Endothelial cell of umbilical vein (primary cell): Measurements from ENCODE around the gene ENTPD7. TPM values are rescaled to one million over a fixed set of nuclear protein-coding genes. Genes with fewer than 3 reads are reported as not detected.

ENCODE experiments used
- BruUV-seq: library from RNA; stranded (reverse); fragments of 400-500 nt; replicated peaks from 2 replicates; lab custom pipeline; 2021; lab: Mats Ljungman, UMichigan
- CTCF ChIA-PET: fragments of 300-600, 350-600 bp; sonication (Branson Sonifier 250); formaldehyde crosslinking; loops from one replicate; lab custom pipeline; 2021; ENCODE audit warnings: antibody characterized with exemption, inconsistent platforms; lab: Charles Lee
- POLR2A ChIA-PET: fragments of 300-600, 350-600 bp; sonication (Branson Sonifier 250); formaldehyde crosslinking; loops from one replicate; lab custom pipeline; 2021; ENCODE audit warnings: antibody characterized with exemption, inconsistent platforms; lab: Charles Lee
- DNase-seq: peaks from one replicate; pipeline ENCODE4 v3.0.0-alpha.2; 2011; ENCODE audit warnings: low read depth, low spot score
- FAIRE-seq: peaks from 2 replicates; lab custom pipeline; 2011; peaks lifted over from hg19 to GRCh38; lab: Jason Lieb, UNC
- H2AFZ ChIP-seq: 2 replicates; pipeline ENCODE4 v1.6.0; 2012; ENCODE audit warnings: low read depth, low read length, control low read depth, inconsistent platforms
- H3K27ac ChIP-seq: 2 replicates; pipeline ENCODE4 v1.5.1; 2011; ENCODE audit warnings: low read depth, mild to moderate bottlenecking, control low read depth, low read length, moderate library complexity; ENCODE audit not compliant: insufficient read depth
- H3K27me3 ChIP-seq, 2 experiments: 2 replicates each; pipeline versions ENCODE4 v1.6.0 to v1.6.1; 2011; ENCODE audit warnings: low read length in 2 of 2, mixed read lengths in 1 of 2; ENCODE audit not compliant: control insufficient read depth in 2 of 2, insufficient read depth in 2 of 2
- H3K36me3 ChIP-seq, 2 experiments: 2 replicates in 1 of 2; 3 replicates in 1 of 2; pipeline ENCODE4 v1.5.1; 2011; ENCODE audit warnings: low read length in 2 of 2, mild to moderate bottlenecking in 1 of 2, moderate library complexity in 1 of 2; ENCODE audit not compliant: control insufficient read depth in 2 of 2, insufficient read depth in 2 of 2; ENCODE audit errors: extremely low read depth in 1 of 2
- H3K4me1 ChIP-seq: 3 replicates; pipeline ENCODE4 v1.5.1; 2011; ENCODE audit warnings: mild to moderate bottlenecking, low read length; ENCODE audit not compliant: control insufficient read depth, insufficient read depth; ENCODE audit errors: extremely low read depth
- H3K4me2 ChIP-seq: 2 replicates; pipeline ENCODE4 v1.6.1; 2011; ENCODE audit warnings: low read length, control low read depth, mixed read lengths; ENCODE audit not compliant: insufficient read depth
- H3K4me3 ChIP-seq, 3 experiments: fragments of 200-600 bp in 1 of 3; sonication (generic), shearing (Covaris generic) in 1 of 3; replicated peaks in 1 of 3; 2 replicates each; pipeline ENCODE4 v1.5.1; 2011 to 2016; ENCODE audit warnings: control low read depth in 3 of 3, low read length in 3 of 3, mild to moderate bottlenecking in 2 of 3, inconsistent platforms in 1 of 3, low read depth in 1 of 3, moderate library complexity in 1 of 3; ENCODE audit not compliant: insufficient read depth in 1 of 3
- H3K79me2 ChIP-seq: 2 replicates; pipeline ENCODE4 v1.6.0; 2012; ENCODE audit warnings: low read length, inconsistent platforms; ENCODE audit not compliant: control insufficient read depth, insufficient read depth
- H3K9ac ChIP-seq: replicated peaks from 2 replicates; pipeline ENCODE3; 2011; ENCODE audit warnings: low read length, control low read depth; ENCODE audit not compliant: insufficient read depth; ENCODE audit errors: extremely low read depth
- H3K9me1 ChIP-seq: replicated peaks from 3 replicates; pipeline ENCODE4 v1.6.0; 2011; ENCODE audit warnings: mild to moderate bottlenecking, low read length; ENCODE audit not compliant: control insufficient read depth, insufficient read depth; ENCODE audit errors: extremely low read depth
- H3K9me3 ChIP-seq: replicated peaks from 2 replicates; pipeline ENCODE4 v1.5.1; 2012; ENCODE audit warnings: low read length, inconsistent platforms; ENCODE audit not compliant: control insufficient read depth, insufficient read depth
- H4K20me1 ChIP-seq: replicated peaks from 2 replicates; pipeline ENCODE3; 2011; ENCODE audit warnings: mild to moderate bottlenecking, low read length; ENCODE audit not compliant: control insufficient read depth, insufficient read depth; ENCODE audit errors: extremely low read depth
- CTCF ChIP-seq, 2 donors: IDR thresholded peaks; 1 replicate in 1 of 2; 2 replicates in 1 of 2; pipeline ENCODE4 v1.5.1; 2011; ENCODE audit warnings: low read length in 2 of 2, mild to moderate bottlenecking in 2 of 2, moderate library complexity in 2 of 2, control low read depth in 1 of 2, inconsistent platforms in 1 of 2, low read depth in 1 of 2; ENCODE audit not compliant: insufficient read depth in 1 of 2; ENCODE audit errors: extremely low read depth in 1 of 2
- EZH2 ChIP-seq: IDR thresholded peaks from 2 replicates; pipeline ENCODE4 v1.6.1; 2012; ENCODE audit warnings: borderline replicate concordance, low read depth, mild to moderate bottlenecking, moderate library complexity, low read length, inconsistent platforms; ENCODE audit not compliant: severe bottlenecking
- FOS ChIP-seq: IDR thresholded peaks from 2 replicates; pipeline ENCODE4 v1.6.1; 2011; ENCODE audit warnings: mild to moderate bottlenecking, low read length, moderate library complexity, borderline replicate concordance; ENCODE audit not compliant: insufficient read depth
- GATA2 ChIP-seq: IDR thresholded peaks from 2 replicates; pipeline ENCODE4 v1.7.0; 2011; ENCODE audit warnings: low read depth, mild to moderate bottlenecking, moderate library complexity, mixed read lengths, low read length; ENCODE audit not compliant: insufficient read length, insufficient read depth
- JUN ChIP-seq: IDR thresholded peaks from 2 replicates; pipeline ENCODE4 v1.6.1; 2011; ENCODE audit warnings: borderline replicate concordance, low read depth; ENCODE audit not compliant: insufficient read length, insufficient read depth
- MAX ChIP-seq: IDR thresholded peaks from 2 replicates; pipeline ENCODE4 v1.6.1; 2011; ENCODE audit not compliant: insufficient read depth, insufficient read length
- MYC ChIP-seq: IDR thresholded peaks from one replicate; pipeline ENCODE4 v1.6.1; 2011; ENCODE audit warnings: mild to moderate bottlenecking, low read depth, low read length
- POLR2A ChIP-seq: IDR thresholded peaks from 2 replicates; pipeline ENCODE4 v1.6.1; 2012; ENCODE audit warnings: low read depth, mild to moderate bottlenecking, control low read depth, low read length
- POLR2AphosphoS5 ChIP-seq: IDR thresholded peaks from 2 replicates; pipeline ENCODE4 v1.6.1; 2012; ENCODE audit warnings: low read depth, mild to moderate bottlenecking, control low read depth, low read length, moderate library complexity; ENCODE audit not compliant: insufficient read depth
- dilution Hi-C: fragments of 300-500 bp; cut with MboI; formaldehyde crosslinking; loops from one replicate; pipeline ENCODE4 v1.15.0; 2019; ENCODE audit warnings: low sequenced_read_pairs; ENCODE audit not compliant: extremely low pct_ligation_motif_present
- intact Hi-C: fragments of 100-400 bp; cut with micrococcal nuclease; formaldehyde crosslinking; loops from one replicate; pipeline ENCODE4 v1.10.0; 2022
- polyA plus RNA-seq, 4 experiments: library from polyadenylated mRNA; depleted of rRNA in 3 of 4; stranded (reverse) in 3 of 4; unstranded in 1 of 4; fragments of >200 nt; gene quantifications; 2 replicates each; pipeline versions ENCODE4 v1.2.1 to v1.2.3, GENCODE V29; 2011 to 2012; ENCODE audit warnings: missing spikeins in 1 of 4
- total RNA-seq: library from RNA; stranded (reverse); gene quantifications from 2 replicates; pipeline ENCODE4 v1.2.3, GENCODE V29; 2021

Gene ENTPD7
- total and polyA plus RNA-seq, 2 donors (not counting 3 experiments of a cell fraction or from before 2014, with no cell fraction given), result 10.1 to 20.6 TPM

DNA sequence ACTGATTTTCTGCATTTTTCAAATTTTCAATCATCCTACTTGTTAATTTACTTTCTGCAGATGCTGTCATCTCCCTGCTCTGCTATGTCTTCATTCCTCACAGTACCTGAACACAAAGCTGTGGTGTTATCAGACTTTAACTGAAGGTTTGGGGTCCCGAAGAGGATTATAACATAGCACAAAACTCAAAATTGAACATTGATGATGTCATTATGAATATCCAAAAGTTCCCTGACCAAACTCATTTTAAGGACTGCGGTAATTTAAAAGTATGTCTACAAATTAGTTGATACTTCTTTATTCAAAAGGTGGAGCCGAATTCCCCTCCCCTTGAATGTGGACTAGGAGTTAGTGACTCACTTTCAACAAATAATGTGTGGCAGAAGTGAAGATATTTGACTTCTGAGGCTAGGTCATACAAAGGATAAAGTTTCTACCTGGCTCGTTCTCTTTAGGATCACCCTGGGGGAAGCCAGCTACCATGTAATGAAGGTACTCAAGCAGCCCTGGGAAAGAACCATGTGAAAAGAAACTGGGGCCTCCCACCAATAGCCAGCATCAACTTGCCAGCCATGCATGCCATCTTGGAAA is 6.4 kb upstream of the ENTPD7 start:
- intact Hi-C loops, result no loop called here
- ChIA-PET POLR2A (no interaction called here), CTCF (no interaction called here)
- Histone ChIP-seq H3K9ac (no peak overlapping the region), H3K36me3 (no peaks in the 10 kb centered on the region), H3K4me2 (no peak overlapping the region), H3K9me3 (no peaks in the 10 kb centered on the region), H3K4me1 (no peaks in the 10 kb centered on the region), H4K20me1 (no peaks in the 10 kb centered on the region), H3K27ac (no peak overlapping the region), H3K27me3 (peaks cover 7 to 12% of the 10 kb centered on the region in 2 experiments), H3K9me1 (no peaks in the 10 kb centered on the region), H2AFZ (no peak overlapping the region), H3K4me3 (no peak overlapping the region), H3K79me2 (no peaks in the 10 kb centered on the region)
- DNase-seq (no peak), FAIRE-seq (no peak)
- TF ChIP-seq EZH2 (no peak), FOS (no peak), MYC (no peak), POLR2A (no peak), MAX (no peak), GATA2 (no peak), POLR2AphosphoS5 (no peak), JUN (no peak), CTCF (IDR thresholded peaks at IDR 0.05; ENCODE audit: extremely low read depth in 1 of 2, insufficient read depth in 1 of 2, low read depth in 1 of 2, low read length in 2 of 2) (no peak)
- no TSS peak for BruUV-seq
- dilution Hi-C loops, result no loop called here
